ENCODE data around the gene ZNF474. TPM values are rescaled to one million over a fixed set of nuclear protein-coding genes. Genes with fewer than 3 reads are reported as not detected.

ZNF474 gene
- total RNA-seq, 1 donor from 2014 or later = not detected

DNA sequence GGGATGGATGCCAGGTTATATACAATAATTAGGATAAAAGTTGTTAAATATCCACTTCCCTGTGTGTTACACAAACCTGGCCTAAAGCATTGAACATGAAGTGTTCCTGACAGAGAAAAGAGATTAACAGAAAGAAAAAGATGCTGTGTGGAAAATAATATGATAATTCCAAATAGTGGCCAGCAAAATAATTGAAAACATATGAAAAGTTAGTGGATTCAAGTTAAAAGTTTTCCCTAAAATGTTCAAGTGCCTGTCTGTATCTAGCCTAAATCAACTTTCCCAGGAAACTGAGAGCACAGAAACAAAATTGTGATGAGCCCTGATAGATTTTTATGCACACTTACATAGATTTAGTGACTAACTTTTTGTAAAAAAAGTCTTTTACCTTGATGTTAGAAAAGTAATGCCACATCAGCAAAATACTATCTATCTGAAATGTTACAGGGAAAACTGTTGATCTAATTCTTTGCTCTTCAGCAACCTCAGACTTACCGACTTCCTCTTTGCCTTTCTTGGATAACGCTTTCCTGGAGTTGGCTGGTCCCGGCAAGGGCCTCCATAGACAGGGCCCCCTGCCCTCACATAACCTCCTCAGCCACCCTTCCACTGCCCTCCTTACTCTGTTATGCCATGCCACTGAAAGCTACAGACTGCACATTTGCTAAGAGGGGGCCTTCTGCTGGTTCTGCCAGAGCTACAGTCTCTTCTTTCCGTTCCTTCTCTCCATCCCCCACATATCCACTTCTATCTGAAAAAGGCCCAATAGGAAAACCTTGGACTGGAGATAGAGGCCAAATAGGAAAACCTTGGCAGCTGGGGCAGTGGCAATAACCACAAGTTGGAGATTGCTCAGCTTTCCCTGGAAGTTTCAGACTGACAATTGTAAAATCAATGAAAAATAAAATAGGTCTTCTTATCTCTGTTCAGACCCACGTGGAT, 44.4 kb downstream of the ZNF474 start:
- no peak for TF ChIP-seq CTCF (IDR thresholded peaks at IDR 0.05)
- no peak overlapping the region for H3K27ac ChIP-seq
- H3K4me1 ChIP-seq = no peaks in the 10 kb centered on the region
- H3K9me3 ChIP-seq = no peaks in the 10 kb centered on the region
- intact Hi-C loops (cut with DNase I) = no loop called here
- no peaks in the 10 kb centered on the region for H3K27me3 ChIP-seq
- no peak for ATAC-seq
- H3K4me3 ChIP-seq = no peak overlapping the region
- H3K36me3 ChIP-seq = no peaks in the 10 kb centered on the region
- DNase-seq = no peak

- Histone ChIP-seq H3K36me3 (no peaks in the 10 kb centered on the region), H3K27me3 (no peaks in the 10 kb centered on the region), H3K4me3 (no peak overlapping the region), H3K4me1 (no peaks in the 10 kb centered on the region), H3K9me3 (no peaks in the 10 kb centered on the region), H3K27ac (no peak overlapping the region)
- DNase-seq (no peak), ATAC-seq (no peak)
- TF ChIP-seq CTCF (IDR thresholded peaks at IDR 0.05) = no peak
- intact Hi-C loops (cut with DNase I) = no loop called here
Measured at GRCh38 chr5:122175091-122175490, 45.7 kb downstream of the ZNF474 start.

GRCh38 chr5:122175852-122176251, 46.5 kb downstream of the ZNF474 start:
- intact Hi-C loops (cut with DNase I) = no loop called here
- no peak overlapping the region for H3K4me3 ChIP-seq
- no peaks in the 10 kb centered on the region for H3K27me3 ChIP-seq
- no peaks in the 10 kb centered on the region for H3K4me1 ChIP-seq
- no peak for DNase-seq
- H3K36me3 ChIP-seq = no peaks in the 10 kb centered on the region
- no peak for TF ChIP-seq CTCF (IDR thresholded peaks at IDR 0.05)
- no peaks in the 10 kb centered on the region for H3K9me3 ChIP-seq
- no peak overlapping the region for H3K27ac ChIP-seq
- ATAC-seq = no peak

GRCh38 chr5:122177161-122177560, 47.8 kb downstream of the ZNF474 start:
- Histone ChIP-seq H3K27ac (no peak overlapping the region), H3K4me1 (no peaks in the 10 kb centered on the region), H3K4me3 (no peak overlapping the region), H3K9me3 (no peaks in the 10 kb centered on the region), H3K27me3 (no peaks in the 10 kb centered on the region), H3K36me3 (no peaks in the 10 kb centered on the region)
- DNase-seq (no peak), ATAC-seq (no peak)
- intact Hi-C loops (cut with DNase I) = no loop called here
- TF ChIP-seq CTCF (IDR thresholded peaks at IDR 0.05) = no peak

DNA sequence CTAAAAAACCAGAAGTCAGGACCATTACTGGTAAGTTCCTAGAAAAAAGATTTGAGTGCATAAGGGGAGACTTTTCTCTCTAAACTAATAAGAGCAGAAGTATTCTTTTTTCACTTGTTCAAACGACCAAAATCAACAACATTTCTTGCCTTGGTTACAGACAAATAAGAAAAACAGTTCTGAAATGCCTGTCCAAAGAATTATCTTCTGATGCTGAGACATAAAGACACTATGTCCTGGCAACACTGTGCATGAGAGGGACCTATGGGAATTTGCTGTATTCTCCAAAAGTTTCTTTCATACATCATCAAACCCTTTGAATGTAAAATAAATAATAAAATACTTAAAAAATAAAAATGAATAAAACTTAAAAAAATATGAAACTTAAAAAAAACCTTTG, 50.4 kb downstream of the ZNF474 start:
- intact Hi-C loops (cut with DNase I) = no loop called here
- no peak for TF ChIP-seq CTCF (IDR thresholded peaks at IDR 0.05)
- Histone ChIP-seq H3K36me3 (no peaks in the 10 kb centered on the region), H3K4me1 (peaks cover 16% of the 10 kb centered on the region), H3K4me3 (no peak overlapping the region), H3K27me3 (no peaks in the 10 kb centered on the region), H3K9me3 (no peaks in the 10 kb centered on the region), H3K27ac (no peak overlapping the region)
- no peak for DNase-seq
- no peak for ATAC-seq
